ENCODE measurements around the gene CD248. TPM values are rescaled to one million over a fixed set of nuclear protein-coding genes. Genes with fewer than 3 reads are reported as not detected.
A peak's percentile ranks its signal among the peaks of the same experiment; 100 is the strongest.

The CD248 gene
- total RNA-seq, 1 donor from 2014 or later, result 193 TPM

DNA sequence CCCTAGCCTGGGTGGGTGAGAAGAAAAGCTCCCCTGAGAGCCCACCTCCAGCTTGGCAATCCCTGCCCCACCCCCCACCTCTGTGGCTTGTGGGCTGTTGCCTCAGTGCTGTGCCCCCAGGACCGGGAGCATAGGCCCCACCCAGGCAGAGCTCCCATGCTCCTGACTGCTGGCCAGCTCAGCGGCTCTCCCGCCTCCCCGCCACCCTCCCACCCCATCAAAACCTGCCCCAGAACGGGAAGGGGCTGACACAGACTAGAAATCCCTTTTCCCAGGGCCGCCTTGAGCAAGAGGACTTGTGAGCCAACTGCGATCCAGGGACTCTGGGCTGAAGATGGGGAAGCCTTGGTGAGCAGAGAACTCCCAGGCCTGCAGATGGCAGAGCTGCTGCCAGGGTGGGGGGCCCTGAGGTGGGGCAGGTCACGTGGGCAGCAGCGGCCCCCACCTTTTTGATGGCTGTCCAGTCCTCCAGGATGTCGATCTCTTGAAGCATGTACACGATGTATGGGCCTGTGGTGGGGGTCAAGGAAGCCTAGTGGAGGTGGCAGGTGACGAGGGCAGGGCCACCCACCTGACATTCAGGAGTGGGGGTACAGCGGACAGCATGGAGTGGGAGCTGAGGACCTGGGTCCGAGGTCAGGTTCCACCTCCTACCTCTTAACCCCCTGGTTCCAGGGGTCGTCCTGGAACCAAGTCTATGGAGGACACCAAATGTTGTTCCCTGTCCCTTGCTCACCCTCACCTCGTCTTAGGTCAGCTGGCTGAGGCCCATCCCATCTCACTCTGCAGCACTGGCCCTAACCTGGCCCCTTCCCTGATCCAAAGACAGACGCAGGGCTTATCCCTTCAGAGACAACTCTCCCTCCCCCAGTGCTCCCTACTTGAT is 21.7 kb upstream of the CD248 start:
- H3K9me3 ChIP-seq, result no peaks in the 10 kb centered on the region
- peaks cover 37 to 41% of the 10 kb centered on the region in 2 donors for H3K36me3 ChIP-seq
- TF ChIP-seq, protein P1, sequence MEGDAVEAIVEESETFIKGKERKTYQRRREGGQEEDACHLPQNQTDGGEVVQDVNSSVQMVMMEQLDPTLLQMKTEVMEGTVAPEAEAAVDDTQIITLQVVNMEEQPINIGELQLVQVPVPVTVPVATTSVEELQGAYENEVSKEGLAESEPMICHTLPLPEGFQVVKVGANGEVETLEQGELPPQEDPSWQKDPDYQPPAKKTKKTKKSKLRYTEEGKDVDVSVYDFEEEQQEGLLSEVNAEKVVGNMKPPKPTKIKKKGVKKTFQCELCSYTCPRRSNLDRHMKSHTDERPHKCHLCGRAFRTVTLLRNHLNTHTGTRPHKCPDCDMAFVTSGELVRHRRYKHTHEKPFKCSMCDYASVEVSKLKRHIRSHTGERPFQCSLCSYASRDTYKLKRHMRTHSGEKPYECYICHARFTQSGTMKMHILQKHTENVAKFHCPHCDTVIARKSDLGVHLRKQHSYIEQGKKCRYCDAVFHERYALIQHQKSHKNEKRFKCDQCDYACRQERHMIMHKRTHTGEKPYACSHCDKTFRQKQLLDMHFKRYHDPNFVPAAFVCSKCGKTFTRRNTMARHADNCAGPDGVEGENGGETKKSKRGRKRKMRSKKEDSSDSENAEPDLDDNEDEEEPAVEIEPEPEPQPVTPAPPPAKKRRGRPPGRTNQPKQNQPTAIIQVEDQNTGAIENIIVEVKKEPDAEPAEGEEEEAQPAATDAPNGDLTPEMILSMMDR (IDR thresholded peaks at IDR 0.05), result no peak
- peaks cover 13 to 24% of the 10 kb centered on the region in 2 donors for H3K4me1 ChIP-seq
- no peak overlapping the region for H3K27ac ChIP-seq
- no peak overlapping the region for H3K4me3 ChIP-seq
- intact Hi-C loops (cut with DNase I), result no loop called here
- no peaks in the 10 kb centered on the region for H3K27me3 ChIP-seq
- DNase-seq (ENCODE audit: low spot score in 2 of 2), result no peak

DNA sequence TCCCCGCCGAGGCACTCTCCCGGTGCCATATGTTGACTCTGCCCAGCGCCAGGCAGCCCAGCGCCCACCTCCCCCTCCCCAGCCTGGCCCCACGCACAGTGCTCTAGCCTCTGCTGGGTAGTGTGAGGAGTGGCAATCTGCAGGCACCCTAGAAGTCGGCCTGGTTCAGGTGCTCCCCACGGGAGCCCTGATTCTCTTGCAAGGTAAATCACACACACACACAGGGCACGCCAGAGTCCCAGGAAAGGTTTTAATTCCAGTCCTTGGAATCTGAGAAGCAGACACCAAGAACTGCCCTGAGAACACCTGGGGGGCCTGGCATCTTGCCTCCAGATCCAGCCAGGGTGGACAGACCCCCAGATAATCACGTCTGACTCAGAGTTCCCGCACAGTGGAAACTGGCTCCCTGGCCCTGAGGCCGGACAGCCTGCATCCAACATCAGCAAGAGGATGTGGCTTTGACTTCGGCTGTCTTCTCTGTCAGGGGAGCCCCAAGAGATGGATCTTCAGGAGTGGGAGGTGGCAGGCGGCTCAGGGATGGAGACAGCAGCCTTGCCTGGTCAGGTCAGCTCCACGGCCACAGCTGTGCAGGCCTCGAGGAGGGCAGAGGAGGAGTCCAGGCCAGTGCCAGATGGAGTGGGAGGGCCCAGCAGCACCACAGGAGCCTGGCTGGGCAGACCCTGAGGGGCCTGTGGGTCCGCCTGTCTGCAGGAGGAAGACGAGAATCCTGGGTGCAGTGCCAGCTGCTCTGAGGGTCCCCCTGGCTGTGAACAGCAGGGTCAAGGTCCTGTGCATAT is 20.5 kb upstream of the CD248 start:
- no peaks in the 10 kb centered on the region for H3K9me3 ChIP-seq
- H3K4me1 ChIP-seq, result peaks cover 13 to 23% of the 10 kb centered on the region in 2 donors
- H3K27me3 ChIP-seq, result no peaks in the 10 kb centered on the region
- no peak for DNase-seq (ENCODE audit: low spot score in 2 of 2)
- H3K27ac ChIP-seq, result peak overlapping the region; percentile 42 to 73
- no peak overlapping the region for H3K4me3 ChIP-seq
- intact Hi-C loops (cut with DNase I), result no loop called here
- H3K36me3 ChIP-seq, result peaks cover 45 to 48% of the 10 kb centered on the region in 2 donors
- TF ChIP-seq, protein P1 (IDR thresholded peaks at IDR 0.05), result no peak

DNA sequence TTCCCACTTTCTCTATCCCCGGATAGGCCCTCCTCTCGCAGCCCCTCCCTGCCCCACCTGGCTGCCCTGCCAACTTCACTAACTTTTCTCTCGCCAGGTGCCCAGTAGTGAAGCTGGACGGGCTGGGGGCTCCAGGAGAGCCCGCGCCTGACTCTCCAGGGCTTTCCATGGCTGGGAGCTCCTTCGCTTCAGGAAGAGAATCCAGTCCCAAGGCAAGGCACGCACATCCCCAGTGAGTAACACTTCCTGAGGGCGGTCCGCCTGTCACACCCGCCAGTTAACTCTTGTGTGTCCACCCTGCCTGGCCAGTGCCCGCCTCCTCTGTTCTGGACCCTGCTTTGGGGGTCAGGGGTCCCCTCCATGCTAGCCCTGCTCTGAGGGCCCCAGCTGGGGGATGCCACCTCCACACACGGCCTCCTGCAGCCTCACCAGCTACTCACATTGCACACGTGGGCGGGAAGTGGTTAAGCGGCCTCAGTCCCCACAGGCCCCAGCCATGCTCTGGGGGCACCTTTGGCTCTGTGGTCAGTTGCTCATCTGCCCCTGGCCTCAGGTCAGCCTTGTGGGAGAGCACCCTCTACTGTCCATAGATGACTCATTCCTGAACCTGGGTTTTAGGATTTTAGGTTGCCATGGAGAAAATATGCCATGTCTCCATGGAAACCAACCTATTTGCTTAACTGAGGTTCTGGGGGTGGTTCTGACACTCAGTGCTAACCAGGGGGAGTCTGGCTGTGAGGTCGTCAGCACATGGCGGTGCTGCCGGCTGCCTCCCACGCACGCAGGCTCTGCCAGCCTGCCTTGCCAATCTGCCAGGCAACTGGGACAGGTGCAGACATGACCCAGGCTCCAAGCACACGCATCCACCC is 19.6 kb upstream of the CD248 start, which contains the start of gene RIN1:
Gene RIN1 (minus strand): TSS at position 201 of the 869 bp plus-strand sequence. CDS start 32 bp downstream, at position 169.
- intact Hi-C loops (cut with DNase I), result no loop called here
- DNase-seq (ENCODE audit: low spot score in 2 of 2), result peak in 1 of 2 donors; percentile 84
- TF ChIP-seq, protein P1 (IDR thresholded peaks at IDR 0.05), result peak; percentile 9 to 33 (median 12)
- no peaks in the 10 kb centered on the region for H3K27me3 ChIP-seq
- peaks cover 13 to 23% of the 10 kb centered on the region in 2 donors for H3K4me1 ChIP-seq
- H3K4me3 ChIP-seq, result peak within 1 kb of the TSS; percentile 72 to 78
- peaks cover 40 to 44% of the 10 kb centered on the region in 2 donors for H3K36me3 ChIP-seq
- H3K27ac ChIP-seq, result peak within 1 kb of the TSS; percentile 73 to 75
- no peaks in the 10 kb centered on the region for H3K9me3 ChIP-seq

DNA sequence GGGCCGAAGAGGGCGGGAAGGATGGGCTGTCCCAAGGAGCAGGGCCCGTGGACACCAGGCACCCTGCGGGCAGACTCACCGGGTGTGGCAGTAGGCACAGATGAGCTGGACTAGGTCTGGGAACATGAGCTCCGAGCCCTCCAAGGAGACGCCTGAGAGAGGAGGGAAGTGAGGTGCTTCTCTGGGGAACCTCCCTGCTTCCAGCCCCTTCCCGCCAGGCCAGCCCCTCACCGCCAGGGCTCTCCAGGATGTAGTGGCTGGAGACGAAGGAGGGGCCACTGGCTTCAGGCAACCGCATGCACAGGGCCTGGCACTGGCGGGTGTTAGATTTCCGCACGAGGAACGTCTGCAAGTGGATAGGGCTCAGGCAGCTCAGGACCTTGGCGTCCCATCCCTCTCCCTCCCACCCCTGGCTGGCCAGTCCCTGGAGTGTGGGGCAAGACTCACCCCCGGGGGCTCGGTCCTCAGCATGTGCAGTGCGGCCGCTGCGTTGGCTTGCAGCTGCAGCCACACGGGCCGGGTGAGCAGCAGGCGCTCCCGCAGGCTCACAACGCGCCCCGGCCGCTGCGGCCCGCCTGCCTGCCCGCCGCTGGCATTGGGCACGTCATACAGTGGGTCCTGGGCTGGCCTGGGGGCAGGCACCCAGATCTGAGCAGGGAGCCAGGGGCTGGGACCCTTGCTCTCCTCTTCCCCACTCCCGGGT is 18.8 kb upstream of the CD248 start:
- TF ChIP-seq, protein P1 (IDR thresholded peaks at IDR 0.05), result no peak
- peaks cover 13 to 23% of the 10 kb centered on the region in 2 donors for H3K4me1 ChIP-seq
- intact Hi-C loops (cut with DNase I), result no loop called here
- peaks cover 32 to 36% of the 10 kb centered on the region in 2 donors for H3K36me3 ChIP-seq
- H3K27me3 ChIP-seq, result no peaks in the 10 kb centered on the region
- H3K27ac ChIP-seq, result peak overlapping the region; percentile 73 to 75
- H3K4me3 ChIP-seq, result peak overlapping the region; percentile 72 to 78
- DNase-seq (ENCODE audit: low spot score in 2 of 2), result no peak
- no peaks in the 10 kb centered on the region for H3K9me3 ChIP-seq
